Endothelial cell (in vitro differentiated cells): Measurements from ENCODE around the gene MORC4. TPM values are rescaled to one million over a fixed set of nuclear protein-coding genes. Genes with fewer than 3 reads are reported as not detected.

Experiments
- DNase-seq: peaks from one replicate; pipeline ENCODE4 v3.0.0; 2021; ENCODE audit warnings: low spot score
- H3K27ac Mint-ChIP-seq: one replicate; pipeline ENCODE4 v1.8.0; 2021; ENCODE audit warnings: mixed read lengths, inconsistent platforms; ENCODE audit not compliant: unreplicated experiment
- H3K27me3 Mint-ChIP-seq: one replicate; pipeline ENCODE4 v1.8.0; 2021; ENCODE audit warnings: mild to moderate bottlenecking, moderate library complexity, mixed read lengths, inconsistent platforms; ENCODE audit not compliant: unreplicated experiment
- H3K36me3 Mint-ChIP-seq: one replicate; pipeline ENCODE4 v1.8.0; 2021; ENCODE audit warnings: mild to moderate bottlenecking, low read depth, mixed read lengths, inconsistent platforms; ENCODE audit not compliant: unreplicated experiment
- H3K4me1 Mint-ChIP-seq: one replicate; pipeline ENCODE4 v1.8.0; 2021; ENCODE audit warnings: mild to moderate bottlenecking, mixed read lengths, inconsistent platforms; ENCODE audit not compliant: unreplicated experiment
- H3K4me3 Mint-ChIP-seq: one replicate; pipeline ENCODE4 v1.8.0; 2021; ENCODE audit warnings: mild to moderate bottlenecking, mixed read lengths, inconsistent platforms; ENCODE audit not compliant: unreplicated experiment
- H3K9me3 Mint-ChIP-seq: one replicate; pipeline ENCODE4 v1.8.0; 2021; ENCODE audit warnings: mixed read lengths, inconsistent platforms; ENCODE audit not compliant: unreplicated experiment
- total RNA-seq: library from RNA; stranded (reverse); fragmentation: NEBNext Ultra II Directional; extraction: Animal tissue kit (Norgen Biotek cat#: 25700); gene quantifications from one replicate; pipeline ENCODE4 v1.2.1, GENCODE V29; 2021; ENCODE audit not compliant: unreplicated experiment
- TF ChIP-seq, protein P1 (sequence below): fragments of 200-600 bp; sonication (generic); IDR thresholded peaks from one replicate; pipeline ENCODE4 v1.5.0; 2021; ENCODE audit warnings: antibody characterized with exemption; ENCODE audit not compliant: unreplicated experiment

The MORC4 gene
- total RNA-seq, 1 donor from 2014 or later, result 4.5 TPM

DNA sequence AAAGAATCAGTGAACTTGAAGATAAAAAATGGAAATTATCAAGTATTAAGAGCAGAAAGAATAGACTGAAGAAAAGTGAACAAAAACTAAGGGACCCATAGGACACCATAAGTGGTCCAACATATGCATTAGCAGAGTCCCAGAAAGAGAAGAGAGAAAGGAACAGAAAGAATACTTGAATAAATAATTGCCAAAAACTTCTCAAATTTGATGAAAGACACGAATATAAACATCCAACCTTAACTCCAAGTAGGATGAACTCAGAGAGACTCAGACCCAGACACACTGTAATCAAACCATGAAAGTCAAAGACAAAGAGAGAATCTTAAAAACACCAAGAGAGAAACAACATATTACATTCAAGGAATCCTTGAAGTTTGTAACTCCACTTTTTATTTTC, 35.7 kb downstream of the MORC4 start:
- peaks cover 5% of the 10 kb centered on the region for H3K4me1 Mint-ChIP-seq
- TF ChIP-seq, protein P1, sequence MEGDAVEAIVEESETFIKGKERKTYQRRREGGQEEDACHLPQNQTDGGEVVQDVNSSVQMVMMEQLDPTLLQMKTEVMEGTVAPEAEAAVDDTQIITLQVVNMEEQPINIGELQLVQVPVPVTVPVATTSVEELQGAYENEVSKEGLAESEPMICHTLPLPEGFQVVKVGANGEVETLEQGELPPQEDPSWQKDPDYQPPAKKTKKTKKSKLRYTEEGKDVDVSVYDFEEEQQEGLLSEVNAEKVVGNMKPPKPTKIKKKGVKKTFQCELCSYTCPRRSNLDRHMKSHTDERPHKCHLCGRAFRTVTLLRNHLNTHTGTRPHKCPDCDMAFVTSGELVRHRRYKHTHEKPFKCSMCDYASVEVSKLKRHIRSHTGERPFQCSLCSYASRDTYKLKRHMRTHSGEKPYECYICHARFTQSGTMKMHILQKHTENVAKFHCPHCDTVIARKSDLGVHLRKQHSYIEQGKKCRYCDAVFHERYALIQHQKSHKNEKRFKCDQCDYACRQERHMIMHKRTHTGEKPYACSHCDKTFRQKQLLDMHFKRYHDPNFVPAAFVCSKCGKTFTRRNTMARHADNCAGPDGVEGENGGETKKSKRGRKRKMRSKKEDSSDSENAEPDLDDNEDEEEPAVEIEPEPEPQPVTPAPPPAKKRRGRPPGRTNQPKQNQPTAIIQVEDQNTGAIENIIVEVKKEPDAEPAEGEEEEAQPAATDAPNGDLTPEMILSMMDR, result no peak
- no peaks in the 10 kb centered on the region for H3K27me3 Mint-ChIP-seq
- no peak for DNase-seq
- no peak overlapping the region for H3K27ac Mint-ChIP-seq
- H3K36me3 Mint-ChIP-seq, result no peaks in the 10 kb centered on the region
- H3K4me3 Mint-ChIP-seq, result no peak overlapping the region
- H3K9me3 Mint-ChIP-seq, result no peaks in the 10 kb centered on the region

DNA sequence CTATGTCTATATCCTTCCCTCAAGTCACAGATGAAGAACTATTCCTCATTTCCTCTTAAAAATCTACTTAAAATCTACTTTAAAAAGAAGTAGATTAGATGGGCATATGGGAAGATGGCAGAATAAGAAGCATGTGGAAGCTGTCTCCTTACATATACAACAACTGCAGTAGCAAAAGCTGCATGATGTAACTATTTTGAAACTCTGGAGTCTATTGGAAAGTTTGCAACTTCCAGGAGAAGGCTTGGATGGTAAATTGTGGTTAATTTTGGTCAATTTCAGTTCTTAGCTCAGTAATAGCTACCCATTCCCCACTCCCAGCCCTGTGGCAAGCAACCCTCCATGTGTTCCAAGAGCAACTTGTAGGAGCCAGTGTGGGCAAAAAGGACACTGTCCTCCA, 36.9 kb downstream of the MORC4 start:
- no peaks in the 10 kb centered on the region for H3K36me3 Mint-ChIP-seq
- DNase-seq, result no peak
- TF ChIP-seq, protein P1, result no peak
- H3K27ac Mint-ChIP-seq, result no peak overlapping the region
- H3K27me3 Mint-ChIP-seq, result no peaks in the 10 kb centered on the region
- no peaks in the 10 kb centered on the region for H3K9me3 Mint-ChIP-seq
- peaks cover 5% of the 10 kb centered on the region for H3K4me1 Mint-ChIP-seq
- no peak overlapping the region for H3K4me3 Mint-ChIP-seq

DNA sequence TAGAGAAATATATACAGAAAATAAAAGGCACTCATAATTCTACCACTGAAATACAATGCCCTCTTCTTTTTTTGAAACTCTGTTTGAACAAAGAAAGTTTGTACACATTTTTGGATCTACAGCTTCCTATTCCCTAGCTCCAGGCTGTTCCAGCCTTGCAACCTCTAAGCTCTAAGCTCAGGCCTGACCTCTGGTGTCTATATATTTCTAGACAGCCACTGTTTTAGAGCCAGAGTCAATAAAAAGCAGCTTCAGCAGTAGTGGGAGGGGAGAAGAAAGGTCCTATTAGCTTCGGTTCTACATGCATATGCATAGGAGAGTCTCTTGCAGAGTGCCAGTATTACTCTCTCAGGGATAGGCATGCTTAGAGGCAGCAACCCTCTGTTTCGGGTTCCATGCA, 40.1 kb downstream of the MORC4 start:
- H3K9me3 Mint-ChIP-seq, result no peaks in the 10 kb centered on the region
- no peak overlapping the region for H3K4me3 Mint-ChIP-seq
- TF ChIP-seq, protein P1, result no peak
- H3K27ac Mint-ChIP-seq, result no peak overlapping the region
- no peaks in the 10 kb centered on the region for H3K36me3 Mint-ChIP-seq
- no peaks in the 10 kb centered on the region for H3K27me3 Mint-ChIP-seq
- no peaks in the 10 kb centered on the region for H3K4me1 Mint-ChIP-seq
- DNase-seq, result no peak

GRCh38 chrX:106957856-106958255, 42.2 kb downstream of the MORC4 start:
- TF ChIP-seq, protein P1, result no peak
- Mint-ChIP-seq H3K4me3 (no peak overlapping the region), H3K9me3 (no peaks in the 10 kb centered on the region), H3K36me3 (no peaks in the 10 kb centered on the region), H3K27ac (no peak overlapping the region), H3K4me1 (no peaks in the 10 kb centered on the region), H3K27me3 (no peaks in the 10 kb centered on the region)
- no peak for DNase-seq

DNA sequence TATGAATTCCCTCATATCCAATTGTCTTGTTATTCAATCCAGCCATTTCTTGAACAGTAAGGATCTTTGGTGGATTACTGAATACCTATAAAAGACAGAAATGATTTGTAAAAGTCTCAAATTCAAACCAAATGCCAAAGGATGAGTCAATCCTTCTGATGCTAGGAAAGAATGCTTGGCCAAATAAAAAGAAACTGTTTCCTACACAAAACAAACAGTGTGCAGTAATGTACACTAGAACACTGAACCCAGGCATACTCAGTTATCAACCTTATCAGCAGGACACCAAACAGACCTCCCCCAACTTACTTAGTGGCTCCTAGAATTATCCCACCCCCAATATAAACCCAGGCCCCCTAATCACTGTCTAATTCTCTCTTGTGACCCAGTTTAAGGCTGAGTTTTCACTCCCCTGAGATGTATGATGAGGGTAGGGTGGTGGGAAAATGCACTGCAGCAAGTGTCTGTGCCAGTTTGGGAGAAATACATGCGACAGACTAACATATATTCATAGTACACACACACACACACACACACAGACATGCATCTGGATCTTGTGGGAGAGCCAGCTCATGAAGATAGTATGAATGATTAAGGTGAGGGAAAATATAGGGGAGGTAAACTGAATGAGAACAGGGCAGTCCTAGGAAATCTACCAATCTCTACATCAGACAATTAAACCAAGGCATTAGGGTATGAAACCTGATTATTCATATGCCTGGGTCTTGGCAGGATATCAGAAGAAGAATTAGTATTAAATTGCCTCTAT, 44.8 kb downstream of the MORC4 start:
- TF ChIP-seq, protein P1, result no peak
- H3K27me3 Mint-ChIP-seq, result no peaks in the 10 kb centered on the region
- DNase-seq, result no peak
- H3K9me3 Mint-ChIP-seq, result no peaks in the 10 kb centered on the region
- no peaks in the 10 kb centered on the region for H3K36me3 Mint-ChIP-seq
- no peak overlapping the region for H3K27ac Mint-ChIP-seq
- H3K4me1 Mint-ChIP-seq, result no peaks in the 10 kb centered on the region
- H3K4me3 Mint-ChIP-seq, result no peak overlapping the region
